Activated T-helper 1 cell treated with anti-CD3 and anti-CD28 coated beads, Interleukin-12 subunit alpha, Interleukin-12 subunit beta, Interleukin-2, Interleukin-4 antibody, amounts not matched to agents 30 ng/mL and 10 ng/mL and 1 ng/mL, durations not matched to agents 14 hours and 24 hours and 36 hours (primary cell): ENCODE results near the gene TMEM115. TPM values are rescaled to one million over a fixed set of nuclear protein-coding genes. Genes with fewer than 3 reads are reported as not detected.
"Not testable (repeated sequence)": the region's sequence is repeated elsewhere in the genome, so short reads cannot be mapped to it uniquely, and the experiment has no call there.

Experiments used
- DNase-seq: peaks from one replicate; pipeline ENCODE4 v3.0.0; 2021; ENCODE audit warnings: low spot score
- H3K27ac Mint-ChIP-seq: one replicate; pipeline ENCODE4 v1.8.0; 2021; ENCODE audit warnings: mild to moderate bottlenecking, mixed read lengths
- H3K27me3 Mint-ChIP-seq: one replicate; pipeline ENCODE4 v1.8.0; 2022; ENCODE audit warnings: mild to moderate bottlenecking, moderate library complexity, mixed read lengths; ENCODE audit not compliant: insufficient read depth
- H3K36me3 Mint-ChIP-seq: one replicate; pipeline ENCODE4 v1.8.0; 2021; ENCODE audit warnings: low read depth, mixed read lengths
- H3K4me1 Mint-ChIP-seq: one replicate; pipeline ENCODE4 v1.8.0; 2021; ENCODE audit warnings: low read depth, mixed read lengths
- H3K4me3 Mint-ChIP-seq: one replicate; pipeline ENCODE4 v1.8.0; 2021; ENCODE audit warnings: mild to moderate bottlenecking, moderate library complexity, mixed read lengths
- H3K9me3 Mint-ChIP-seq: one replicate; pipeline ENCODE4 v1.8.0; 2021; ENCODE audit warnings: mixed read lengths
- intact Hi-C: fragments of 100-400 bp; cut with micrococcal nuclease; formaldehyde crosslinking; loops from one replicate; pipeline ENCODE4 v1.15.1; 2024
- total RNA-seq: library from RNA; stranded (reverse); gene quantifications from 2 replicates; pipeline ENCODE4 v1.2.3, GENCODE V29; 2022

Gene TMEM115
- total RNA-seq, 1 donor from 2014 or later, result 25.4 TPM

DNA sequence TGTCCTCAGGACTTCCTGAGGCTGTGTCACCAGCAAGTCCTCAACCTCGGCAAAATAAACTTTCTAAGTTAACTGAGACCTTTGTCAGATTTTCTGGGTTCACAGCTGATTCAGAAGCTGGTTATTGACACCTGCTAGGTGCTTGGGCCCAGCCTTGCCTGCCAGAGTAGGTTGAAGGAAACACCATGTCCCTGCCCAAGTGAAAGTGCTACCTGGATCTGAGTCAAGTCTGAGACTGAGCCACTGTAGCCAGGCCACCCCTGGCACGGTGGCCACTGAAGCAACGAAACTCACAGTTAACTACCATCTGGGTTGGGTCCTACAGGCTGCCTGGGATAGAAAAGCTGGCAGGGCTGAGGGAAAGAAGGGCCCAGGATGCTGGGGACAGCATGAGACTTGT is 45.0 kb downstream of the TMEM115 start:
- DNase-seq, result no peak
- Mint-ChIP-seq H3K36me3 (peaks cover 16% of the 10 kb centered on the region), H3K27me3 (no peaks in the 10 kb centered on the region), H3K4me1 (peaks cover 18% of the 10 kb centered on the region), H3K4me3 (no peak overlapping the region), H3K9me3 (no peaks in the 10 kb centered on the region), H3K27ac (no peak overlapping the region)
- intact Hi-C loops, result no loop called here

DNA sequence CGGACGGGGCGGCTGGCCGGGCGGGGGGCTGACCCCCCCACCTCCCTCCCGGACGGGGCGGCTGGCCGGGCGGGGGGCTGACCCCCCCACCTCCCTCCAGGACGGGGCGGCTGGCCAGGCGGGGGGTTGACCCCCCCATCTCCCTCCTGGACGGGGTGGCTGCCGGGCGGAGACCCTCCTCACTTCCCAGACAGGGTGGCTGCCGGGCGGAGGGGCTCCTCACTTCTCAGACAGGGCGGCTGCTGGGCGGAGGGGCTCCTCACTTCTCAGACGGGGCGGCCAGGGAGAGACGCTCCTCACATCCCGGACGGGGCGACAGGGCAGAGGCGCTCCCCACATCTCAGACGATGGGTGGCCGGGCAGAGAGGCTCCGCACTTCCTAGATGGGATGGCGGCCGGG is 47.3 kb downstream of the TMEM115 start:
- H3K27me3 Mint-ChIP-seq, H3K4me3 Mint-ChIP-seq, H3K4me1 Mint-ChIP-seq, H3K36me3 Mint-ChIP-seq, H3K9me3 Mint-ChIP-seq, H3K27ac Mint-ChIP-seq, DNase-seq, intact Hi-C loops: not testable (repeated sequence)

Other genes starting within 250 kb of the TMEM115 start
- 0.21 and 0.42 TPM in 2 replicates for gene SEMA3F, start 204.2 kb downstream of the TMEM115 start, total RNA-seq
- not detected in 2 replicates for gene GNAT1, start 167.9 kb downstream of the TMEM115 start, total RNA-seq
- gene SLC38A3, start 154.2 kb downstream of the TMEM115 start, total RNA-seq, result not detected in 2 replicates
- 237 and 238 TPM in 2 replicates for gene GNAI2, start 123.3 kb downstream of the TMEM115 start, total RNA-seq
- gene SEMA3B, start 90.4 kb downstream of the TMEM115 start, total RNA-seq, result 0.49 and 1.0 TPM in 2 replicates
- not detected in 2 replicates for gene LSMEM2, start 80.4 kb downstream of the TMEM115 start, total RNA-seq
- gene IFRD2, start 67.1 kb downstream of the TMEM115 start, total RNA-seq, result 215 TPM in 2 replicates
- 7.9 and 8.0 TPM in 2 replicates for gene HYAL3, start 60.1 kb downstream of the TMEM115 start, total RNA-seq
- gene NAA80, start 60.1 kb downstream of the TMEM115 start, total RNA-seq, result 18.1 and 19.6 TPM in 2 replicates
- gene HYAL1, start 55.9 kb downstream of the TMEM115 start, total RNA-seq, result 0.12 and 0.36 TPM in 2 replicates
- 15.5 and 16.1 TPM in 2 replicates for gene HYAL2, start 36.8 kb downstream of the TMEM115 start, total RNA-seq
- 27.9 and 29.9 TPM in 2 replicates for gene TUSC2, start 31.3 kb downstream of the TMEM115 start, total RNA-seq
- 57.6 and 60.3 TPM in 2 replicates for gene RASSF1, start 18.7 kb downstream of the TMEM115 start, total RNA-seq
- 1.5 and 1.7 TPM in 2 replicates for gene ZMYND10, start 13.8 kb downstream of the TMEM115 start, total RNA-seq
- gene NPRL2, start 8.7 kb downstream of the TMEM115 start, total RNA-seq, result 43.7 and 46.6 TPM in 2 replicates
- 30.0 and 35.9 TPM in 2 replicates for gene CYB561D2, start 8.7 kb downstream of the TMEM115 start, total RNA-seq
- 0.52 and 0.78 TPM in 2 replicates for gene CACNA2D2, start 144.1 kb upstream of the TMEM115 start, total RNA-seq
- gene C3orf18, start 208.2 kb upstream of the TMEM115 start, total RNA-seq, result 21.5 and 21.9 TPM in 2 replicates
- 54.1 and 58.0 TPM in 2 replicates for gene HEMK1, start 210.0 kb upstream of the TMEM115 start, total RNA-seq